A673 (cell line): ENCODE data around the gene SORBS2.

Experiments used
- EZH2 ChIP-seq: fragments of 200-600 bp; sonication (generic); IDR thresholded peaks from 2 replicates; pipeline ENCODE4 v1.6.1; 2017; ENCODE audit warnings: borderline replicate concordance, low read depth, mild to moderate bottlenecking, mixed read lengths, antibody characterized with exemption, low read length; ENCODE audit not compliant: poor library complexity, severe bottlenecking
- TF ChIP-seq, protein P1 (sequence below): fragments of 300-800, 200-600 bp; sonication (generic); conservative IDR thresholded peaks from 2 replicates; pipeline ENCODE4 v1.5.1; 2017; ENCODE audit warnings: low read depth, mild to moderate bottlenecking, antibody characterized with exemption, low read length, moderate library complexity, mixed read lengths

DNA sequence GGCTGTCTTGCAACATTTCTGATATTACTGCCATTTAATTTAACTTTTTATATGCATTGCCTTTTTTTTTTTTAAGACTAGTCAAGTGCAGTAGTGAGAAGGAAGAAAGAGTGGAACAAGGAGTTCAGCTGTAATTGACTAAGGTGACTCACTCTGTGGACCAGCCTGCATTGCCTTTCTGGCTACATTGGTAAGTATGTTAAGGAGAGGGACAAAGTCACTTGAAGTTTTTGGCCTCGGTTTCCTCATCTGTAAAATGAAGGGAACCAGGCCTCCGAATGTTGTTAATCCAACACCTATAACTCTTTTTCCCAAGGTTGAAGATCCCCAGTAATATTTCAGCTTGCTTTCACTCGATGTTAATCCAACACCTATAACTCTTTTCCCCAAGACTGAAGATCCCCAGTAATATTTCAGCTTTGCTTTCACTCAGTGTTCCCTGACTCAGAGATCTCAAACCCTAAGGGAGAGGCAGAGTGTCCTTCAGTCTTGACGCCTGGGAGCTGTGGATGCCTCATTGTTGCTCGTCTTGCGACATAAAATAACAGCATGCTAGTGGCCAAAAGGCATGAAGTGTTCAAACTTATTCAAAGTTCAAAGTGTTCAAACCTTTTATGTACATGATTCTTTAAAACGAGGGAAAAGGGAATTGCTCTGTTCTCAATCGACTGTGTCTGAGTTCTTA is 102.0 kb downstream of the SORBS2 start:
- TF ChIP-seq, protein P1, sequence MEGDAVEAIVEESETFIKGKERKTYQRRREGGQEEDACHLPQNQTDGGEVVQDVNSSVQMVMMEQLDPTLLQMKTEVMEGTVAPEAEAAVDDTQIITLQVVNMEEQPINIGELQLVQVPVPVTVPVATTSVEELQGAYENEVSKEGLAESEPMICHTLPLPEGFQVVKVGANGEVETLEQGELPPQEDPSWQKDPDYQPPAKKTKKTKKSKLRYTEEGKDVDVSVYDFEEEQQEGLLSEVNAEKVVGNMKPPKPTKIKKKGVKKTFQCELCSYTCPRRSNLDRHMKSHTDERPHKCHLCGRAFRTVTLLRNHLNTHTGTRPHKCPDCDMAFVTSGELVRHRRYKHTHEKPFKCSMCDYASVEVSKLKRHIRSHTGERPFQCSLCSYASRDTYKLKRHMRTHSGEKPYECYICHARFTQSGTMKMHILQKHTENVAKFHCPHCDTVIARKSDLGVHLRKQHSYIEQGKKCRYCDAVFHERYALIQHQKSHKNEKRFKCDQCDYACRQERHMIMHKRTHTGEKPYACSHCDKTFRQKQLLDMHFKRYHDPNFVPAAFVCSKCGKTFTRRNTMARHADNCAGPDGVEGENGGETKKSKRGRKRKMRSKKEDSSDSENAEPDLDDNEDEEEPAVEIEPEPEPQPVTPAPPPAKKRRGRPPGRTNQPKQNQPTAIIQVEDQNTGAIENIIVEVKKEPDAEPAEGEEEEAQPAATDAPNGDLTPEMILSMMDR, result no peak
- no peak for TF ChIP-seq EZH2
